OCI-LY7 (cell line): ENCODE data around the gene C1GALT1. TPM values are rescaled to one million over a fixed set of nuclear protein-coding genes. Genes with fewer than 3 reads are reported as not detected.

ENCODE experiments used
- BruUV-seq: library from RNA; stranded (reverse); fragments of 400-500 nt; replicated peaks from 2 replicates; lab custom pipeline; 2021; lab: Mats Ljungman, UMichigan
- CTCF ChIA-PET: fragments of 300-600 bp; sonication (Branson Sonifier 250); formaldehyde crosslinking; loops from one replicate; lab custom pipeline; 2022; ENCODE audit warnings: antibody characterized with exemption; ENCODE audit not compliant: unreplicated experiment; lab: Charles Lee
- POLR2A ChIA-PET: fragments of 300-600 bp; sonication (Branson Sonifier 250); formaldehyde crosslinking; loops from one replicate; lab custom pipeline; 2022; ENCODE audit warnings: antibody characterized with exemption; lab: Charles Lee
- DNase-seq: peaks from one replicate; pipeline ENCODE4 v3.0.0-alpha.2; 2015; ENCODE audit warnings: low spot score
- H2AFZ ChIP-seq: fragments of 200-600 bp; sonication (generic), shearing (Covaris generic); 2 replicates; pipeline ENCODE4 v1.6.1; 2014; ENCODE audit warnings: mild to moderate bottlenecking, antibody characterized with exemption, low read length, moderate library complexity
- H3K27ac ChIP-seq: fragments of 200-600 bp; sonication (generic); 2 replicates; pipeline ENCODE4 v1.5.1; 2014; ENCODE audit warnings: mixed run types, low read depth, mild to moderate bottlenecking, moderate library complexity, low read length, inconsistent platforms; ENCODE audit not compliant: poor library complexity, severe bottlenecking
- H3K36me3 ChIP-seq: fragments of 200-600 bp; sonication (generic); 2 replicates; pipeline ENCODE4 v1.6.1; 2014; ENCODE audit warnings: mild to moderate bottlenecking, antibody characterized with exemption, low read length, moderate library complexity, mixed read lengths; ENCODE audit not compliant: insufficient read depth
- H3K4me1 ChIP-seq: fragments of 200-600 bp; sonication (generic); 2 replicates; pipeline ENCODE4 v1.5.1; 2014; ENCODE audit warnings: mild to moderate bottlenecking, low read length; ENCODE audit not compliant: insufficient read depth, poor library complexity, severe bottlenecking
- H3K4me2 ChIP-seq: fragments of 200-600 bp; sonication (generic); 2 replicates; pipeline ENCODE4 v1.6.1; 2014; ENCODE audit warnings: mild to moderate bottlenecking, low read length
- H3K4me3 ChIP-seq: fragments of 200-600 bp; sonication (generic); 2 replicates; pipeline ENCODE4 v1.5.1; 2014; ENCODE audit warnings: mild to moderate bottlenecking, low read depth, low read length; ENCODE audit not compliant: poor library complexity, severe bottlenecking
- H3K79me2 ChIP-seq: fragments of 200-600 bp; sonication (generic); 2 replicates; pipeline ENCODE4 v1.6.1; 2016; ENCODE audit warnings: low read depth, mild to moderate bottlenecking, low read length, moderate library complexity, mixed read lengths; ENCODE audit not compliant: insufficient read depth
- H3K9me2 ChIP-seq: fragments of 200-600 bp; sonication (generic); 2 replicates; pipeline ENCODE4 v1.6.1; 2016; ENCODE audit warnings: mild to moderate bottlenecking, low read length, mixed read lengths; ENCODE audit not compliant: insufficient read depth
- H3K9me3 ChIP-seq: fragments of 200-600 bp; sonication (generic); 2 replicates; pipeline ENCODE4 v1.6.1; 2014; ENCODE audit warnings: mild to moderate bottlenecking, mixed run types, low read length, mixed read lengths
- H4K20me1 ChIP-seq: fragments of 200-600 bp; sonication (generic); 2 replicates; pipeline ENCODE4 v1.6.1; 2014; ENCODE audit warnings: mild to moderate bottlenecking, antibody characterized with exemption, low read length, moderate library complexity, mixed read lengths; ENCODE audit not compliant: insufficient read depth
- EZH2phosphoT487 ChIP-seq: fragments of 200-600 bp; sonication (generic); IDR thresholded peaks from 2 replicates; pipeline ENCODE4 v1.6.1; 2018; ENCODE audit warnings: low read depth, borderline replicate concordance, mild to moderate bottlenecking, mixed run types, antibody characterized with exemption, low read length, moderate library complexity, mixed read lengths
- intact Hi-C: fragments of 100-400 bp; cut with micrococcal nuclease; formaldehyde crosslinking; loops from one replicate; pipeline ENCODE4 v1.10.0; 2022; ENCODE audit not compliant: unreplicated experiment
- total RNA-seq, 2 experiments: library from RNA; depleted of rRNA in 1 of 2; stranded (reverse); fragments of >200 nt in 1 of 2; shearing (Covaris generic) in 1 of 2; gene quantifications; 2 replicates each; pipeline ENCODE4 v1.2.3, GENCODE V29; 2014 to 2022
- TF ChIP-seq, protein P1 (sequence below): fragments of 200-600 bp; sonication (generic); conservative IDR thresholded peaks from 2 replicates; pipeline ENCODE4 v1.5.1; 2014; ENCODE audit warnings: mild to moderate bottlenecking, antibody characterized with exemption, low read length, moderate library complexity, mixed read lengths

Gene C1GALT1
- total RNA-seq, 2 experiments from 2014 or later = 18.9 to 31.6 TPM

DNA sequence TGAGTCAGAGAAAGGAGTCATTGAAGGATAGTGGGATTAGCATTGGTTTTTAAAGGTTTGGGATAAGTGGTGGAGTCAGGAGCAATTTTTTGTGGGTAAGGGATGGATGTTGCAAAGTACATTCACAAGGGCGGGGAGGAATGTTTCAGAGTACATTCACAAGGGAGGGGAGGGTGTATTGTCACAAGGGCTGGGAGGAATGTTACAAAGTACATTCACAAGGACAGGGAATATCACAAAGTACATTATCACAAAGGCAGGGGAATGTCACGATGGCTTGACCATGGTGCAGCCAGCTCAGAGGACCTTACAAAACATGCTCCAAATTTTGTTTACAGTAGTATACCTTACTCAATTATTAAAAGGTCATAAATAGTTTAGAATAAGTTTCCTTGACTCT is 30.3 kb downstream of the C1GALT1 start:
- H3K4me3 ChIP-seq = no peak overlapping the region
- no peak for DNase-seq
- no peaks in the 10 kb centered on the region for H3K4me1 ChIP-seq
- CTCF ChIA-PET = no interaction called here
- peaks cover 16% of the 10 kb centered on the region for H3K36me3 ChIP-seq
- BruUV-seq = no TSS peak
- H3K27ac ChIP-seq = no peak overlapping the region
- no peak overlapping the region for H2AFZ ChIP-seq
- H3K9me3 ChIP-seq = no peaks in the 10 kb centered on the region
- intact Hi-C loops = no loop called here
- peaks cover 14% of the 10 kb centered on the region for H3K79me2 ChIP-seq
- no peak overlapping the region for H3K4me2 ChIP-seq
- POLR2A ChIA-PET = interaction anchor here (1.0 to 1.3 kb wide), 3 partner anchors 8 to 25 kb away, joined by 3 to 5 read pairs (median 4); no protein-coding TSS in a partner anchor
- TF ChIP-seq, protein P1, sequence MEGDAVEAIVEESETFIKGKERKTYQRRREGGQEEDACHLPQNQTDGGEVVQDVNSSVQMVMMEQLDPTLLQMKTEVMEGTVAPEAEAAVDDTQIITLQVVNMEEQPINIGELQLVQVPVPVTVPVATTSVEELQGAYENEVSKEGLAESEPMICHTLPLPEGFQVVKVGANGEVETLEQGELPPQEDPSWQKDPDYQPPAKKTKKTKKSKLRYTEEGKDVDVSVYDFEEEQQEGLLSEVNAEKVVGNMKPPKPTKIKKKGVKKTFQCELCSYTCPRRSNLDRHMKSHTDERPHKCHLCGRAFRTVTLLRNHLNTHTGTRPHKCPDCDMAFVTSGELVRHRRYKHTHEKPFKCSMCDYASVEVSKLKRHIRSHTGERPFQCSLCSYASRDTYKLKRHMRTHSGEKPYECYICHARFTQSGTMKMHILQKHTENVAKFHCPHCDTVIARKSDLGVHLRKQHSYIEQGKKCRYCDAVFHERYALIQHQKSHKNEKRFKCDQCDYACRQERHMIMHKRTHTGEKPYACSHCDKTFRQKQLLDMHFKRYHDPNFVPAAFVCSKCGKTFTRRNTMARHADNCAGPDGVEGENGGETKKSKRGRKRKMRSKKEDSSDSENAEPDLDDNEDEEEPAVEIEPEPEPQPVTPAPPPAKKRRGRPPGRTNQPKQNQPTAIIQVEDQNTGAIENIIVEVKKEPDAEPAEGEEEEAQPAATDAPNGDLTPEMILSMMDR = no peak
- TF ChIP-seq EZH2phosphoT487 = no peak
- no peaks in the 10 kb centered on the region for H3K9me2 ChIP-seq
- H4K20me1 ChIP-seq = no peaks in the 10 kb centered on the region

DNA sequence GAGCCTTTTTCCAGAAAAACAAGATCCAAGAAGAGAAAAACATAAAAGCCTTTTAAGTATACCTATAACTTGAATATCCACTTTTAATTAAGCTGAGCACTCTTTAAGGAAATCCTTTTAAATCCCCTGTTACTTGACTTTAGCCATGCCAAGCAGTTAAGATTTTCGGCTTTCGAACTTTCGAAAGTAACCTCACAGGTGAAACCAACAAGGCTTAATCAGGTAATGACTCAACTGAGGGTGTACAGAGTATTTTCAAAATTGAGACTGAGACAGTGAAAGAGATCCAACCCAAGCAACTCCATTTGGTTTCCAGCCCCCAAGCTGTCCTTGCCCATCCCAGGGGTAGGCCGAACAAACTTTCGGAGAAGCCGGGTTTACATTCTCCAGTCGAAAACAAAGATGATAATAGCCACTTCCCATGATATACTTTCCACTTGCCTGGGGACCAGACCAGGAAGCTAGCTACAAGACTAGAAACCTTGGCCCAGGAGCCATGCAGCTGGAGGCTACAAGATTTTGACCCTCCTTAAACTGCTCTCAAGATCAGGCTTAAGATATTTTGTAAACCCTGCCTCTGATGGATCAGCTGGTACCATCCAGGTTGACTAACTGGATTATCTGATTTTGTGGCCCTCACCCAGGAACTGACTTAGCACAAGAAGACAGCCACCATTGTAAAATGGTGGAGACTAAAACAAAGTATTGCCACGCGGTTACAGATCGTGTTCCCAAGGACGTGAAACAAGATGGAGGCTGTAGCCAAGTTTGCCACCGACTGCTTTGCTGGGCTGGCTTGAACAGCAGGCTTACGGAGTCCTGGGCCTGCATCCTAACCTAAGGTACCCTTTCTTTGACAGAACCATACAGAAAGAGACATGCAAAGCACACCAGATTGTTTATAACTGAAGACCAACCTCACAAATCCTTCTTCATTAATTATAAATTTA is 32.3 kb downstream of the C1GALT1 start:
- Histone ChIP-seq H3K4me1 (no peaks in the 10 kb centered on the region), H3K9me3 (no peaks in the 10 kb centered on the region), H3K36me3 (peaks cover 23% of the 10 kb centered on the region), H3K9me2 (no peaks in the 10 kb centered on the region), H3K4me3 (no peak overlapping the region), H3K4me2 (no peak overlapping the region), H3K27ac (no peak overlapping the region), H2AFZ (no peak overlapping the region), H4K20me1 (no peaks in the 10 kb centered on the region), H3K79me2 (peaks cover 5% of the 10 kb centered on the region; the same call in 1 of the 2 replicates)
- BruUV-seq = no TSS peak
- POLR2A ChIA-PET = interaction anchor here (0.7 to 0.9 kb wide), 2 partner anchors 9 to 10 kb away, joined by 3 read pairs; no protein-coding TSS in a partner anchor
- no peak for TF ChIP-seq EZH2phosphoT487
- TF ChIP-seq, protein P1 = no peak
- intact Hi-C loops = no loop called here
- no peak for DNase-seq
- CTCF ChIA-PET = no interaction called here

DNA sequence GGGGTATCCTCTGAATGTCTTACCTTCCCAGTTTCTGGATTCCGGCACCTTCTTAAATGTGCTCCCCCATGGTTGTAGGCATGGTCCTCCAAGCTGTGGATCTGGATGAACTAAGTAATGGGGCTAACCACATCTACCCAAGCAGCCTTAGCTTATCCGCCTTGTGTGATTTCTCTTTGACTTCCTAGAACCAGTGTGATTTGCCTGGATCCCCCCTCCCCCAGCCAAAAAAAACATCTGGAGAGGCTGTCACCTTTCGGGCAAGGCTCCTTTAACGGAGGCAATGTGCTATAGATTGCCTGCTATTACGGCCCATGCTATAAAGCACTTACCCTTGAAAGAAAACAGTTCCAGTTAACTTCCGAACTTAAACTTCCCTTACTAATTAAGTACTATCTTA is 33.9 kb downstream of the C1GALT1 start:
- peaks cover 17% of the 10 kb centered on the region; the same call in 1 of the 2 replicates for H3K36me3 ChIP-seq
- no peaks in the 10 kb centered on the region for H4K20me1 ChIP-seq
- ChIA-PET CTCF (no interaction called here), POLR2A (no interaction called here)
- DNase-seq = no peak
- H3K4me1 ChIP-seq = no peaks in the 10 kb centered on the region
- no TSS peak for BruUV-seq
- H3K4me2 ChIP-seq = no peak overlapping the region
- H3K9me2 ChIP-seq = no peaks in the 10 kb centered on the region
- no peaks in the 10 kb centered on the region for H3K9me3 ChIP-seq
- intact Hi-C loops = no loop called here
- H3K27ac ChIP-seq = no peak overlapping the region
- no peak overlapping the region for H2AFZ ChIP-seq
- H3K79me2 ChIP-seq = no peaks in the 10 kb centered on the region
- TF ChIP-seq, protein P1 = no peak
- TF ChIP-seq EZH2phosphoT487 = no peak
- no peak overlapping the region for H3K4me3 ChIP-seq
